GM23248 (cell line): Measurements from ENCODE around the gene CHCHD4.

Experiments used
- EZH2 ChIP-seq: fragments of 200-600 bp; sonication (generic); IDR thresholded peaks from 2 replicates; pipeline ENCODE4 v1.6.1; 2018; ENCODE audit warnings: antibody characterized with exemption, mild to moderate bottlenecking; ENCODE audit not compliant: insufficient read depth, poor library complexity, severe bottlenecking
- EZH2phosphoT487 ChIP-seq: fragments of 200-600 bp; sonication (generic); IDR thresholded peaks from 2 replicates; pipeline ENCODE4 v1.6.1; 2018; ENCODE audit warnings: antibody characterized with exemption, moderate library complexity, mild to moderate bottlenecking, low read depth; ENCODE audit not compliant: insufficient read depth

- no peak for TF ChIP-seq EZH2
- TF ChIP-seq EZH2phosphoT487: no peak
These were observed 31.5 kb upstream of the CHCHD4 start for GRCh38 chr3:14156201-14156600.
